HG02763 (cell line): ENCODE results near the gene MAN1B1.

Source experiments
- ATAC-seq: cut with Tn5 transposase; IDR thresholded peaks from one replicate; pipeline ENCODE4 v1.9.1; 2021; ENCODE audit warnings: mild to moderate bottlenecking, moderate library complexity; ENCODE audit not compliant: unreplicated experiment

Gene MAN1B1

DNA sequence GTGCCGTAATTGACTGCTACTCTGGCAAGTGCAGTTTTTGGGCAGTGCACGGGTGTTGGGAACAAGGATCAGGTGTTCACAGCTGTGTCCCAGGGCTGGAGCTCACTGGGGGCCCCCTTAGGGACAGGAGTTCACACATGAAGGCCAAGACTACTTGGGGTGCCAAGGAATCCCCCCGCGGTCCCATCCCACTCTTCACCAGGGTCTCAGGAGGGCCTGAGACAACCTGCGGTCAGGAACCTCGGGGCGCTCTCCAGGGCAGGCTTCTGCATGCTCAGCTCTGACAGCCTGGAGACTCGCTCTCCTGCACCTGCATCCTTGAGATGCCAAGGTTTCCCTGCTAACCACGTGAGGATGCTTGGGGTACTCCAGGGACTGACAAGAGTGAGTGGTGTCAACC is 2.3 kb upstream of the MAN1B1 start:
- no peak for ATAC-seq

DNA sequence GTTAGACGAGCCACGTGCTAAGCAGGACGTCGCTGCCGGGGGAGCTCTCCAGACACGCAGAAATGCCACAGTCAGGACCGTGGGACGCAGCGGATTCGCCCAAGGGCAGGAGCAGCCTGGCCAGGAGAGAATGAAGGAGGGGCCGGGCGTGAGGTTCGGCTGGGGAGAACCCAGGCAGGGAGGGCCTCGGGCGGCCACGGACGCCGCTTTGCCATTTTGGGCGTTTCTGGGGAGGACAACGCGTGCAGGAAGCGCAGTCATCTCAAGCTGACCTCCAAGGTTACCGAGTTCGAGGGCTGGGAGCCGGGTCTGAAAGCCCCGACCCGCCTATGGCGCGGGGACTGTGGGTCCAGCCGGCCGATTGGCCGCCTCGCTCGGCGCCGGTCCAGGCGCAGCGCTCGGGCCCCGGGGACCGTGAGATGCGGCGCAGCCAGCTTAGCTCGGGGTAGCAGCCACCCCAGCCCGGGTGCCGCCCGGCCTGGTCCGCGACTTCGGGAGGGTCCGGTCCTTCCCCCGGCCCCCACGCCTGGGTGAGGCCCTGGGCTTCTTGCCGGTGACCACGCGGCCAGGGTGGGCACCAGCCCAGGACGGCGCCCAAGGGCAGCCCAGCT is 760 bp upstream of the MAN1B1 start:
- ATAC-seq = no peak

GRCh38 chr9:137087409-137087925 is 682 bp downstream of the MAN1B1 start:
- ATAC-seq = no peak

- ATAC-seq = no peak
Measured at GRCh38 chr9:137088121-137088520, 1.3 kb downstream of the MAN1B1 start.

DNA sequence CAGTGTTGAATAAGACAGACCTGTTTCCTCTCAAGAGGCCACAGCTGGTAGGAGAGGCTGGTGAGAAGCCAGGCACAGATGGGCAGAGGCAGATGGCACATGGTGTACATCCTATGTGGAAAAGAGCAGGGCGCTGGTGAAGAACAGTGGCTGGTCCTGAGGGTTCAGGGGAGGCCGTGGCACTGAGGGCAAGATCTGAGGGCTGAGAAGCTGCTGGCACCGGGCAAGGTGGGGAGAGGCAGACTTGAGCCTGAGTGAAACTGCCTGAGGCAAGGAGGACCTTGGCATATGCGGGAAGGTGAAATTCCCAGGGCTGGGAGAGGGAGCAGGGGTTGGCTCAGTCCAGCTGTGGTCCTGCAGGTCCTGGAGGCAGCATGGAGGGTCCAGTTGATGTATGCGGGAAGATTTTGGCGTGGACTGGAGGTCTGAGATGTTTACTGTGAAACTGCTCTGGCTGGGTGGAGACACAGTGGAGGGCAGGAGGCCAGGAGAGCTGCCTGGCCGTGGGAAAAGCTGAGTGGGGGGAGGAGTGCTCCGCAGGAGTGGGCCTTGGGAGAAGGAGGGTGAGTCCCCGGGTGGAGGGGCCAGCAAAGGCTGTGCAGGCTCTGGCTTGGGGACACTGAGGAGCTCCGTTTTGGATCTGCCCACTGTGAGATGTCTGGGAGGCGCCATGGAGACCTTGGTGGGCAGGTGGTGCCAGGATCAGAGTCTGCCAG is 2.6 kb downstream of the MAN1B1 start:
- ATAC-seq = no peak

DNA sequence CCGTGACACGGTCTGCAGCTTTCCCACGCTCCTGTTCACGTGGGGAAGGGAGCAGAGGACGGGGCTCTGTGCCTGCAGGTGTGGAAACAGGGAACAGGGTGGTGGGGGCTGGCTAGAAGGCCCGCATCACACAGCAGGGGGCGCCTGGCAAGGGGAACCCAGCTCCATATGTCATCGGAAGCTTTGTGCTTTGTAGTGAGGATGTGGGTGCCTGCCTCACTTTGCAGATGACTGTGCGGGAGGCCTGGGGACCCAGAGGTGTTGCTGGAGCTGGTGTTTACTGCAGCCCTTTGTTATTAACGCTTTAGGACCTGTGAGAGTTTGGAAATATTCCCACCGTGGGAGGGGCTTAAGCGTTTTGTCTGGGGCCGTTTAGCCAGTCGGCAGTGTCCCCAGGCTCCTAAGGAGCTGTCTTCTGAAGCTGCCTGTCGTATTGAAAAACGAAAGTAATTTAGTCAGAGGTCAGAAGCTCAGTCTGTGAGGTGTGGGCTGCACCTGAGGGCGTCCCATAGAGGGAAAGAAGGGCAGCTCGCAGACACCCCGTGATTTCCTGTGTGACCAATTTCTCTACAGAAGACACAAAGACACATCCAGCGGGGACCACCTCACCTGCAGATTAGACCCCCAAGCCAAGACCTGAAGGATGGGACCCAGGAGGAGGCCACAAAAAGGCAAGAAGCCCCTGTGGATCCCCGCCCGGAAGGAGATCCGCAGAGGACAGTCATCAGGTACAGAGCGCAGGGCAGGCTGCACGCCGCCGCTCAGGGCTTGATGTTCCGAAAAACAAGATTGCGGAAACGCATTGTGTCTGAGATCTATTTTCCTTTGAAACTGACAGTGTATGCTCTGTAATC is 9.1 kb downstream of the MAN1B1 start:
- ATAC-seq = peak; percentile 54

DNA sequence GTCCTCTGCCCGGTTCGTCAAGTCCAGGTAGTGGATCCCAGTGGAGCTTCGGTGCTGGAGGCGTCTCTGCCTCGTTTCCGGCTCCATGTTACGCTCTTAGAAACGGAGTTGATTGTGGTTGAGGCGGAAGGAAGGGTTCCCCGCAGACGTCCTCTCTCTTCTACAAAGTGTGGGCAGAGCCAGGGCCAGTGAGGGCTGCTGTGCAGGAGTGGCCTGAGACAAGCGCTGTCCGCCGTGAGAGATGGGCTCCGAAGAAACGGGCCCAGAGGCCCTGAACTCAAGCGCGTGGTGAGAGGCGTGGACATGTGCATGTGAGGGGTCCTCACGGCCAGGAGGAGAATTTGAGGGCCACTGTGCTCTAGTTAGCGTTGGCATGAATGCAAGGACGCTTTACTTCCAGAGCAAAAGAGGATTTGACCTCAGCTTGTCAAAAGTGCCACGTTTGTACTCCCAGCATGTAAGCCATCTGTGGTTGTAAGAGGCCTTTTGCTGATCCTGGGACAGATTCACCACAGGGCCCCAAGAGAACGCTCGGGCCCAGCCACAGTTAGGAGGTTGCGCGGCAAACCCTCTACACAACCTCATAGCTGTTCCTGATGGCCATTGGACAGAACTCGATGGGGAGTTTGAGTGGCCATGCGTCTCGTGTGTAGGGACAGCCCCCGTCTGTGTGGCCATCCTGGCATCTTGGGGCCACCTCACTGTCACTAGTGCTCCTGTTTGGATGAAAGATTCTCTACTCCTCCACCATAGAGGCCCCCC is 10.2 kb downstream of the MAN1B1 start:
- ATAC-seq = no peak

- no peak for ATAC-seq
Measured at GRCh38 chr9:137097761-137098462, 11.1 kb downstream of the MAN1B1 start.

GRCh38 chr9:137099231-137099630 is 12.4 kb downstream of the MAN1B1 start:
- no peak for ATAC-seq

DNA sequence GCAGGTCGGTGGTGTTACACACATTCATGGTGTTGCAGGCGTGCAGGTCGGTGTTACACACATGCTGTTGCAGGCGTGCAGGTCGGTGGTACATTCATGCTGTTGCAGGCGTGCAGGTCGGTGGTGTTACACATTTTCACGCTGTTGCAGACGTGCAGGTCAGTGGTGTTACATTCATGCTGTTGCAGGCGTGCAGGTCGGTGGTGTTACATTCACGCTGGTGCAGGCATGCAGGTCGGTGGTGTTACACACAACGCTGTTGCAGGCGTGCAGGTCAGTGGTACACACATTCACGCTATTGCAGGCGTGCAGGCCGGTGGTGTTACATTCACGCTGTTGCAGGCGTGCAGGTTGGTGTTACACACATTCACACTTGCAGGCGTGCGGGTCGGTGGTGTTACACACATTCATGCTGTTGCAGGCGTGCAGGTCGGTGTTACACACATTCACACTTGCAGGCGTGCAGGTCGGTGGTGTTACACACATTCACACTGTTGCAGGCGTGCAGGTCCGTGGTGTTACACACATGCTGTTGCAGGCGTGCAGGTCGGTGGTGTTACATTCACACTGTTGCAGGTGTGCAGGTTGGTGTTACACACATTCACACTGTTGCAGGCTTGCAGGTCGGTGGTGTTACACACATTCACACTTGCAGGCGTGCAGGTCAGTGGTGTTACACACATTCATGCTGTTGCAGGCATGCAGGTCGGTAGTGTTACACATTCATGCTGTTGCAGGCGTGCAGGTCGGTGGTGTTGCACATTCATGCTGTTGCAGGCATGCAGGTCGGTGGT is 16.6 kb downstream of the MAN1B1 start:
- no peak for ATAC-seq

GRCh38 chr9:137105814-137106661 is 19.3 kb downstream of the MAN1B1 start:
- no peak for ATAC-seq

GRCh38 chr9:137106662-137107250 is 20.0 kb downstream of the MAN1B1 start:
- ATAC-seq = no peak

- no peak for ATAC-seq
Measured at GRCh38 chr9:137107312-137107921, 20.6 kb downstream of the MAN1B1 start.

- ATAC-seq = no peak
Measured at GRCh38 chr9:137107982-137108381, 21.2 kb downstream of the MAN1B1 start.

DNA sequence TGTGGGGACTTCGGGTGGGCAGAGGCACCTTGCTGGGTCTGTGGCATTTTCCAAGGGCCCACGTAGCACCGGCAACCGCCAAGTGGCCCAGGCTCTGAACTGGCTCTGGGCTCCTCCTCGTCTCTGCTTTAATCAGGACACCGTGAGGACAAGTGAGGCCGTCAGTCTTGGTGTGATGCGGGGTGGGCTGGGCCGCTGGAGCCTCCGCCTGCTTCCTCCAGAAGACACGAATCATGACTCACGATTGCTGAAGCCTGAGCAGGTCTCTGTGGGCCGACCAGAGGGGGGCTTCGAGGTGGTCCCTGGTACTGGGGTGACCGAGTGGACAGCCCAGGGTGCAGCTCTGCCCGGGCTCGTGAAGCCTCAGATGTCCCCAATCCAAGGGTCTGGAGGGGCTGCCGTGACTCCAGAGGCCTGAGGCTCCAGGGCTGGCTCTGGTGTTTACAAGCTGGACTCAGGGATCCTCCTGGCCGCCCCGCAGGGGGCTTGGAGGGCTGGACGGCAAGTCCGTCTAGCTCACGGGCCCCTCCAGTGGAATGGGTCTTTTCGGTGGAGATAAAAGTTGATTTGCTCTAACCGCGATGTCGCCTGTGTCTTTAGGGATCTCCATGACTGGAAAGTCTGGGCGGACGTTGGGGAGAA is 21.9 kb downstream of the MAN1B1 start:
- ATAC-seq = no peak

- ATAC-seq = no peak
Measured at GRCh38 chr9:137109250-137110146, 22.7 kb downstream of the MAN1B1 start.
